Psoas muscle (tissue), 8 donors: Measurements from ENCODE around the gene LCT. TPM values are rescaled to one million over a fixed set of nuclear protein-coding genes. Genes with fewer than 3 reads are reported as not detected.

ENCODE experiments used
- ATAC-seq, 4 donors: fragments of 200-7000 bp; cut with Tn5 transposase; one replicate each; pipeline ENCODE4 v1.9.1; 2020; ENCODE audit warnings: moderate library complexity in 3 of 4, mild to moderate bottlenecking in 2 of 4
- DNase-seq, 2 donors: peaks; one replicate each; pipeline ENCODE4 v3.0.0-alpha.2; 2020
- H3K27ac ChIP-seq: fragments of 200-600 bp; one replicate; pipeline ENCODE4 v1.8.0; 2022
- H3K27me3 ChIP-seq, 3 donors: fragments of 200-600 bp in 1 of 3; one replicate each; pipeline versions ENCODE4 v1.6.1 to v1.8.0; 2013 to 2022; ENCODE audit warnings: low read length in 2 of 3, mild to moderate bottlenecking in 2 of 3, moderate library complexity in 1 of 3; ENCODE audit not compliant: insufficient read depth in 3 of 3
- H3K36me3 ChIP-seq, 2 donors: fragments of 200-600 bp in 1 of 2; one replicate each; pipeline versions ENCODE4 v1.6.1 to v1.8.0; 2013 to 2022; ENCODE audit warnings: low read depth in 1 of 2, mild to moderate bottlenecking in 1 of 2, moderate library complexity in 1 of 2; ENCODE audit not compliant: insufficient read depth in 1 of 2
- H3K4me1 ChIP-seq: fragments of 200-600 bp; one replicate; pipeline ENCODE4 v1.8.0; 2022
- H3K4me3 ChIP-seq: fragments of 200-600 bp; one replicate; pipeline ENCODE4 v1.8.0; 2022; ENCODE audit warnings: mild to moderate bottlenecking
- H3K9me3 ChIP-seq: fragments of 200-600 bp; one replicate; pipeline ENCODE4 v1.8.0; 2022
- WGBS, 3 donors: extraction: QIAGEN DNeasy Blood & Tissue Kit; methylation state at CpG; one replicate each; pipeline versions ENCODE4 v1.1.6 to v1.1.7; 2013; 5-methylcytosine and 5-hydroxymethylcytosine counted together
- intact Hi-C, 2 donors: fragments of 100-400 bp; cut with DNase I; formaldehyde crosslinking; loops; one replicate each; pipeline versions ENCODE4 v1.11.0 to v1.14.2; 2022
- polyA plus RNA-seq, 3 donors: library from polyadenylated mRNA; stranded (reverse); fragments of 200-250 nt; gene quantifications; one replicate each; pipeline ENCODE4 v1.2.3, GENCODE V29; 2013
- total RNA-seq, 4 donors: library from RNA; stranded (reverse); fragmentation: NEBNext Ultra II Directional in 2 of 4; extraction: Animal tissue kit (Norgen Biotek cat#: 25700) in 2 of 4; gene quantifications; one replicate each; pipeline versions ENCODE4 v1.2.1 to v1.2.4, GENCODE V29; 2021 to 2023
- TF ChIP-seq, protein P1 (sequence below): fragments of 200-600 bp; IDR thresholded peaks from one replicate; pipeline ENCODE4 v1.8.0; 2022; ENCODE audit warnings: antibody characterized with exemption
- donor health status: healthy with polysubstance abuse.
- donor health status: DM: no; HTN: no; CAD: no; lungs with moderate emphysema.
- donor health status: Bipolar disorder and iron deficiency.
- donor health status: healthy.
- donor health status: DM: yes; HTN: yes; CAD: no.
- donor health status: DM: no; HTN: no; CAD: no.
- donor health status: DM: no; HTN: no; CAD: no.
- donor health status: DM: yes; HTN: yes; CAD: no.

LCT gene
- total and polyA plus RNA-seq, 7 donors: 0.01 to 0.61 (median 0.03) TPM; not detected in 3

DNA sequence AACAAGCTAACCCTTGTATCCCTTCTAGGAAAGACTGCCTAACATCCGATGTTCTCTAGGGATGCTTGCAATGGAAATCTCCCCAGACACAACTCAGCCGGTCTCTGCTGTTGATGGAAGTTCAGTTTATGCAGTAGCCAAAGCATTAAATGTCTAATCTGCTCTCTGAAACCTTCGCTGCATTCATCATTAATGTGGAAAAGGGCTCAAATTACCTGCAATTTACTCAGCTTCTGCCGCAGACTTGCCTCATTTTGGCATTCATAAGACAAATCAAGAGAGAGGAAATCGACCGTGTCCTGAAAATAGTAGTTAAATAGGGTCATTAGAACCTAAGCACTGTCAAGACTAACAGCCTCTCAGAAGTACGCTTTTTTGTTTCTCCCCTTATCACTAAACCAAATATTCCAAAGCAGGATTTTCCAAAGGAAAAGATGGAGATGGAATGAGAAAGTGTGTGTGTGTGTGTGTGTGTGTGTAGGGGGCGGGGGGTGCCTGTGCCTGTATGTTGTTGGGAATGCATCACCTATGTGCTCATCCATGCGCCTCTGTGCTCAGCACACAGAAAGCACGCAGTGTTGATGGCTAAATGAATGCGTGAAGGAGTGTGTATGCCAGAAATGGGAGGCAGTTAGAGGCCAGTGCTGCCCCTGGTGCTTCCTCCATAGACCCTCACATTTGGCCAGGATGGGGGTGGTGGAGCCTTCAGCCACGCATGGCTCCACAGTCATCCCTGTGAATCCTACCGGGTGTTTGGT is 7.4 kb downstream of the LCT start:
- no peaks in the 10 kb centered on the region for H3K27me3 ChIP-seq
- no peaks in the 10 kb centered on the region for H3K9me3 ChIP-seq
- TF ChIP-seq, protein P1, sequence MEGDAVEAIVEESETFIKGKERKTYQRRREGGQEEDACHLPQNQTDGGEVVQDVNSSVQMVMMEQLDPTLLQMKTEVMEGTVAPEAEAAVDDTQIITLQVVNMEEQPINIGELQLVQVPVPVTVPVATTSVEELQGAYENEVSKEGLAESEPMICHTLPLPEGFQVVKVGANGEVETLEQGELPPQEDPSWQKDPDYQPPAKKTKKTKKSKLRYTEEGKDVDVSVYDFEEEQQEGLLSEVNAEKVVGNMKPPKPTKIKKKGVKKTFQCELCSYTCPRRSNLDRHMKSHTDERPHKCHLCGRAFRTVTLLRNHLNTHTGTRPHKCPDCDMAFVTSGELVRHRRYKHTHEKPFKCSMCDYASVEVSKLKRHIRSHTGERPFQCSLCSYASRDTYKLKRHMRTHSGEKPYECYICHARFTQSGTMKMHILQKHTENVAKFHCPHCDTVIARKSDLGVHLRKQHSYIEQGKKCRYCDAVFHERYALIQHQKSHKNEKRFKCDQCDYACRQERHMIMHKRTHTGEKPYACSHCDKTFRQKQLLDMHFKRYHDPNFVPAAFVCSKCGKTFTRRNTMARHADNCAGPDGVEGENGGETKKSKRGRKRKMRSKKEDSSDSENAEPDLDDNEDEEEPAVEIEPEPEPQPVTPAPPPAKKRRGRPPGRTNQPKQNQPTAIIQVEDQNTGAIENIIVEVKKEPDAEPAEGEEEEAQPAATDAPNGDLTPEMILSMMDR: no peak
- no peak for DNase-seq
- no peaks in the 10 kb centered on the region for H3K36me3 ChIP-seq
- no peak overlapping the region for H3K4me3 ChIP-seq
- H3K27ac ChIP-seq: no peak overlapping the region
- H3K4me1 ChIP-seq: no peaks in the 10 kb centered on the region
- intact Hi-C loops: no loop called here
- no peak for ATAC-seq
- 52 to 59% (median 53%) methylated on average over 13 of the region's 13 CpGs for WGBS, 3 donors

- Histone ChIP-seq H3K36me3 (no peaks in the 10 kb centered on the region), H3K4me1 (no peaks in the 10 kb centered on the region), H3K27me3 (no peaks in the 10 kb centered on the region), H3K27ac (no peak overlapping the region), H3K9me3 (no peaks in the 10 kb centered on the region), H3K4me3 (no peak overlapping the region)
- WGBS, 3 donors: 93 to 96% (median 94%) methylated on average over 6 of the region's 6 CpGs
- intact Hi-C loops: no loop called here
- no peak for DNase-seq
- no peak for ATAC-seq
- TF ChIP-seq, protein P1: no peak
Observed at GRCh38 chr2:135826544-135826943, 10.4 kb downstream of the LCT start.

DNA sequence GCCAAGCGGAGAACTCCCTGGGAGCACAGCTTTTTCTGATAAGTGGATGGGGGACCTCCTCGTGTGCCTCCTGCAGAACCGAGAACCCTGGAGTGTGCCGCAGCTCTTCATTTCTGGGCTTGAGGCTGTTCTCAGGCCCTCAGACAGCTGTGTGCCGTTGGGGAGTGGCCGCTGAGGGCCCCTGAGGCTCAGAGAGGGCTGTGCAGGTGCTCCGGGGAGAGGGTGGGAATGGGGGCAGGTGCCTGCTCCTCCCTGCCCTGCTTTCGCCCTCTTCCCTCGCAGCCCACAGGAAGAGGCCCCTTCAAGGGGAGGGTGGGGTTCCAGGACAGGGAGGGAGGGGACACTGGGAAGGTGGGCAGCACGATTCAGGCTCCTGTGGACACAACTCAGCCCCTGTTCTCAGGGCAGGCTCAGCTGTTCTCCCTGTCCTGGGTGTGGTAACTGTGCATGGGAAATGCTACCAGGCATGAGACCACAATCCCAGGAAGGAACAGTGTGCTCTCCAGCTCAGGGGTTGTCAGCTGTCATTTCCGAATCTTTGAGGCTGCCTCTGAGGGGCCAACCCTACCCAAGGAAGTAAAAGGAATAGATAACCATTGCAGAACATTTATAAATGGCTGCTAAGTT is 11.3 kb downstream of the LCT start:
- no peaks in the 10 kb centered on the region for H3K27me3 ChIP-seq
- DNase-seq (no peak), ATAC-seq (no peak)
- no peak overlapping the region for H3K27ac ChIP-seq
- intact Hi-C loops: no loop called here
- no peaks in the 10 kb centered on the region for H3K36me3 ChIP-seq
- TF ChIP-seq, protein P1: no peak
- H3K4me1 ChIP-seq: no peaks in the 10 kb centered on the region
- no peak overlapping the region for H3K4me3 ChIP-seq
- no peaks in the 10 kb centered on the region for H3K9me3 ChIP-seq
- WGBS, 3 donors: 35 to 40% (median 37%) methylated on average over 9 to 11 of the region's 11 CpGs

GRCh38 chr2:135825131-135825530 is 11.9 kb downstream of the LCT start:
- intact Hi-C loops: no loop called here
- no peak for ATAC-seq
- Histone ChIP-seq H3K36me3 (no peaks in the 10 kb centered on the region), H3K9me3 (no peaks in the 10 kb centered on the region), H3K4me1 (no peaks in the 10 kb centered on the region), H3K4me3 (no peak overlapping the region), H3K27ac (no peak overlapping the region), H3K27me3 (no peaks in the 10 kb centered on the region)
- WGBS, 3 donors: 80 to 84% (median 82%) methylated on average over 9 of the region's 9 CpGs
- DNase-seq: no peak
- TF ChIP-seq, protein P1: no peak
